IgD-negative memory B cell (primary cell): Measurements from ENCODE around the gene L1CAM. TPM values are rescaled to one million over a fixed set of nuclear protein-coding genes. Genes with fewer than 3 reads are reported as not detected.

Experiments used
- H3K27ac Mint-ChIP-seq, 3 donors: one replicate each; pipeline ENCODE4 v1.8.0; 2020 to 2022; ENCODE audit warnings: mild to moderate bottlenecking in 3 of 3, mixed read lengths in 3 of 3, moderate library complexity in 1 of 3
- H3K27me3 Mint-ChIP-seq: one replicate; pipeline ENCODE4 v1.8.0; 2021; ENCODE audit warnings: mixed read lengths
- H3K36me3 Mint-ChIP-seq: one replicate; pipeline ENCODE4 v1.8.0; 2020; ENCODE audit warnings: mild to moderate bottlenecking, mixed read lengths
- H3K4me1 Mint-ChIP-seq, 3 donors: one replicate each; pipeline ENCODE4 v1.8.0; 2020 to 2022; ENCODE audit warnings: mixed read lengths in 3 of 3, mild to moderate bottlenecking in 1 of 3
- H3K4me3 Mint-ChIP-seq, 4 donors: one replicate each; pipeline ENCODE4 v1.8.0; 2020 to 2022; ENCODE audit warnings: mild to moderate bottlenecking in 4 of 4, mixed read lengths in 4 of 4, moderate library complexity in 3 of 4
- H3K9me3 Mint-ChIP-seq, 3 donors: one replicate each; pipeline ENCODE4 v1.8.0; 2020 to 2021; ENCODE audit warnings: mixed read lengths in 3 of 3, mild to moderate bottlenecking in 1 of 3
- polyA plus RNA-seq: library from polyadenylated mRNA; unstranded; fragments of 300-500 nt; fragmentation: Illumina TruSeq; gene quantifications from one replicate; pipeline ENCODE4 v1.2.3, GENCODE V29; 2021

Gene L1CAM
- polyA plus RNA-seq, 1 donor from 2014 or later, result 1.8 TPM

DNA sequence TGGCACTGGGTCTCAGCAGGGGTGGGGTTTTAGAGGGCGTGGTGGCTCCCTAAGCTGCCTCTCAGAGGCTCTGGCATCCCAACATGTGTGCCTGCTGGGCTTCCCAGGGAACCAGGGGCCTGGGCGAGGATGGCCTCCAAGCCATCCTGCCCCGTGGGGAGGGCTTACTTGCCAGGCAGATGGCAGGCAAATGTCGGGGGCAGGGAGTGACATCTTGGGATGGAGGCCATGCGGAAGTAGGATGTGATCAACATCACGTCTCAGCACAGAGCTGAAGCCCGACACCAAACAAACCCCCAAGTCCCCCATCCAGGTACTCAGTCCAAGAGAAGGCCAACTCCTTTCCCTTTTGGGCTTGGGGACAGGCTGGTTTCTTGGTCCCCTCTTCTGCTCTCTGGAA is 4.7 kb downstream of the L1CAM start:
- peaks cover 33% of the 10 kb centered on the region for H3K27me3 Mint-ChIP-seq
- peaks cover 2% of the 10 kb centered on the region for H3K36me3 Mint-ChIP-seq
- H3K4me1 Mint-ChIP-seq, result peaks cover 3 to 14% (median 10%) of the 10 kb centered on the region in 3 donors
- peaks cover 0 to under 1% (median 0%) of the 10 kb centered on the region in 3 donors for H3K9me3 Mint-ChIP-seq
- no peak overlapping the region for H3K4me3 Mint-ChIP-seq
- no peak overlapping the region for H3K27ac Mint-ChIP-seq

DNA sequence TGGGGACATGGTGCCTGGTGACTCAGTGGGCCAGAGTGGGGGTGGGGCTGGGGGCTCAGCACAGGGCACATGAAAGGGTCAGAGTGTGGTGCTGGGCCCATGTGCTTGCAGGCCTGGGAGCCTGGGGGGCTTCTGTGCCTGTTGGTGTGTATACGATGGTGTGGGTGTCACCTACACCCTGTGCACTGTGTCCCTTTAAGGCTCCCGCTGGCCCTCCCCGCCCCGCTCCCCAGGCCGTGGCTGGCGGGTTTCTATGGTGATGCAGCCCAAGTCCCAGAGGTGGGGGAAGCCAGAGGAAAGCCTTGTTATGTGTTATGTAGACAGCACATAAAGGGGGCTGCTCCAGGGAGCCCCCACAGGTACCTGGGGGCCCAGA is 5.5 kb downstream of the L1CAM start:
- peaks cover 3 to 14% (median 10%) of the 10 kb centered on the region in 3 donors for H3K4me1 Mint-ChIP-seq
- peaks cover 33% of the 10 kb centered on the region for H3K27me3 Mint-ChIP-seq
- no peak overlapping the region for H3K27ac Mint-ChIP-seq
- peaks cover 0 to 3% (median 0%) of the 10 kb centered on the region in 3 donors for H3K9me3 Mint-ChIP-seq
- H3K36me3 Mint-ChIP-seq, result peaks cover 2% of the 10 kb centered on the region
- no peak overlapping the region for H3K4me3 Mint-ChIP-seq

DNA sequence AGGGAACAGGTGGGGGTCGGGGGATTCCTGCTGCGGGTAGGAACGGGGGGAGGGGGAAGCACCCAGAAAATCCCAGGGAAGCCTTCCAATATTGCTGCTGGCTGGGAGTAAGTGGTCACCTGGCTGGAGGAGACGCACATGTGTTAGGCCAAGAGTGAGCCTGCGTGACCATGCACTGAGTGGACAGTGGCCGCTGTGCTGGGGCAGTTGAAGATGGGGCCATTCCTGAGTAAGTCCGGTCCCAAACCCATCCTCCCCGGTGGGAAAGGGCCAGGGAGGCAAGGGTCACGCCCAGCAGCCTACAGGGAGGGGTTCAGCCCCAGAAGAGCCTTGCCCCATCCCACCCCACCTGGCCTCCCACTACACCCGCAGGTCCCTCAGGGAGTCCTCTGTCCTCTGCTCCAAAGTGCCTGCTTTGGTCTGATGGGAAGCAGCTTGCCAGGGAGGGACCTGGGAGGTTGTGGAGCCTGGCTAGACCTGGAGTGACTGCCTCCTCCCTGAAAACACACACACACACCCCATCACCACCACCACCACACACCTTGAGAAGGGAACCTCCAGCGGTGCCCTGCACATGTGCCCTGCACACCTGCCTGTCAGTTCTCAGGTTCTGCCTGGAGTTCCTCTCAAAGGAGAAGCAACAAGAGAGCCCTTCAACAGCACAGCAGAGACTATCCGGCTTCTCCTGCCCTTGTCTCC is 6.1 kb downstream of the L1CAM start:
- no peak overlapping the region for H3K27ac Mint-ChIP-seq
- peaks cover 0 to 3% (median 0%) of the 10 kb centered on the region in 3 donors for H3K9me3 Mint-ChIP-seq
- peaks cover 33% of the 10 kb centered on the region for H3K27me3 Mint-ChIP-seq
- H3K36me3 Mint-ChIP-seq, result peaks cover 2% of the 10 kb centered on the region
- no peak overlapping the region for H3K4me3 Mint-ChIP-seq
- H3K4me1 Mint-ChIP-seq, result peaks cover 3 to 14% (median 10%) of the 10 kb centered on the region in 3 donors

DNA sequence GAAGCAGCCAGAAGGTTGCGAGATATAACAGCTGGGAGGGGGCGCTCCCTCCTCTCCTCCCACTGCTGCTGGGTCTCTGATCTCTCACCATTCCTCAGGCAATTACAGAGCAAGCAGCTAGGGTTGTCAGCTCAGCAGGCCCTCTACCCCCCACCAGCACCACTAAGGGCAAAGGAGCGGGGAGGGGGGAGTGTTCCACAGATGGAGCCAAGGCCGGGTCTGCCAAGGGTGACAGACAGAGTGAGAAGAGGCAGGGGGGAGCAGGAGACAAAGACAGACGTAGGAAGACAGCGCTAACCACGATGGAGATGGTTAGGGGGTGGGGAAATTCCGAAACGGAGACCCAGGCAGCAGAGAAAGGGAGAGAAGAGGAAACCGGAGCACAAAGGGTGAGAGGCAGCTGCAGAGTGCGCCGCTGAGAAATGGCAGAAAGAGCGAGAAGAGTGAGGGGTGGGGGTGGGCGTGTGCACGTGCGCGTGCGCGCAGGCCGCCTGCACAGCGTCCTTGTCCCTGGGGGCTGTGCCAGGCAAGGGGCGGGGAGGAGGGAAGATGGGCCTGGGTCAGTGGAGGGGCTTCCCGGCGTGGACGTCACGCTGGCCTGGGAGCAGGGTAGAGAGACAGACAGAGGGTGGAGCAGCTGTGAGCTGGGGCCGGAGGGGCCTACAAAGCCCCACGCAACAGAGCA is 6.9 kb downstream of the L1CAM start:
- no peak overlapping the region for H3K27ac Mint-ChIP-seq
- H3K4me3 Mint-ChIP-seq, result no peak overlapping the region
- peaks cover 31% of the 10 kb centered on the region for H3K27me3 Mint-ChIP-seq
- peaks cover 0 to 3% (median 0%) of the 10 kb centered on the region in 3 donors for H3K9me3 Mint-ChIP-seq
- peaks cover 4% of the 10 kb centered on the region for H3K36me3 Mint-ChIP-seq
- peaks cover 3 to 12% (median 10%) of the 10 kb centered on the region in 3 donors for H3K4me1 Mint-ChIP-seq

DNA sequence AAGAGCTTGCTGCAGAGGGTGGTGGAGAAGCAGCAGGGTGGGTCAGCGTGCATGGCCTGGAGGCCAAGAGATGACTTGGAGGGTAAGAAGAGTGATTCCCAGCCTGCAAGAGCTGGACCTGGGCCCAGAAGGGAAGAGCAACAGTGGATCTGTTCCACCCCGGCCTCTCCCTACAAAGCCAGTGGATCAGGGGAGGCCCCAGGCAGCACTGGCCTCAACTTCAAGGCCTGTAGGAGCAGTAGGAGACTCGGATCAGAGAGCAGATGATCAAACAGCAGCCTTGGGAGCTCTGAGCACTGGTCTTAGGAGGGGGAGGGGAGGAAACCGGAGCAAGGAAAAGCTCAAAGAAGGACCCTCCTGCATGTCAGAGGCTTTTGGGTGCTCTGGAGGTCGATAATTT is 7.6 kb downstream of the L1CAM start:
- Mint-ChIP-seq H3K27ac (peak overlapping the region in 1 of 3 donors; percentile 47), H3K4me1 (peaks cover 3 to 12% (median 10%) of the 10 kb centered on the region in 3 donors), H3K27me3 (peaks cover 31% of the 10 kb centered on the region), H3K9me3 (peaks cover 0 to 3% (median 0%) of the 10 kb centered on the region in 3 donors), H3K36me3 (peaks cover 4% of the 10 kb centered on the region), H3K4me3 (peak overlapping the region in 1 of 4 donors; percentile 84)

DNA sequence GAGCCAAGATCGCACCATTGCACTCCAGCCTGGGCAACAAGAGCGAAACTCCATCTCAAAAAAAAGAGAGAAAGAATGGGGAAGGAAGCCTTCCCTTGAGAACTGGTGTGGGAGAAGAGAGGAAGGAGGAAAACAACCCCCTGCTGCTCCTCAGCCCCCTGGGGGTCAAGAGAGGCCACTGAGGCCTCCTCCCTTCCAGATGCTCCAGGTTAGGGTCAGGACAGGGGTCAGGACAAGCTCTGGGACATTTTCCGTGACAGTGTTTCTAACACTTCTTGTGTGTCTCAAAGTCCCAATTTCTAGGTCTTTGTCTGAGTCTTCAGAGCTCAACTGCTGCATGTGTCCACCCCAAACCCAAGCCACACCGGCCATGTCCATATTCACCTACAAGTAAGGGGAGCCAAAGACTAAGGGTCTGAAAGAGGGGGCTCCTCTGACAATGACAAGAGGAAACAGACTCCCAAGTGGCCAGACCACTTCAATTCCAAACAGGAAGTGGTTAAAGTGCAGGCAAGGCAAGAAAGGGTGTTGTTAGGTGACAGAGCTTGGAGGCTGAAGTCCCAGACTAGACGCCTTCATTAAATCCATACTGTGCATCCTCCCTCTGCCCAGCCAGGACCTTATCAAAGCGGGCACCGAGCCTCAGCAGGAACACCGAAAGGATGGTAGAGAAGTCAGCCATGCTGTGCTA is 8.3 kb downstream of the L1CAM start:
- Mint-ChIP-seq H3K4me1 (peaks cover 3 to 12% (median 10%) of the 10 kb centered on the region in 3 donors), H3K36me3 (peaks cover 4% of the 10 kb centered on the region), H3K27ac (peak overlapping the region in 1 of 3 donors; percentile 47), H3K9me3 (peaks cover 0 to 3% (median 0%) of the 10 kb centered on the region in 3 donors), H3K4me3 (peak overlapping the region in 1 of 4 donors; percentile 84), H3K27me3 (peaks cover 32% of the 10 kb centered on the region)

DNA sequence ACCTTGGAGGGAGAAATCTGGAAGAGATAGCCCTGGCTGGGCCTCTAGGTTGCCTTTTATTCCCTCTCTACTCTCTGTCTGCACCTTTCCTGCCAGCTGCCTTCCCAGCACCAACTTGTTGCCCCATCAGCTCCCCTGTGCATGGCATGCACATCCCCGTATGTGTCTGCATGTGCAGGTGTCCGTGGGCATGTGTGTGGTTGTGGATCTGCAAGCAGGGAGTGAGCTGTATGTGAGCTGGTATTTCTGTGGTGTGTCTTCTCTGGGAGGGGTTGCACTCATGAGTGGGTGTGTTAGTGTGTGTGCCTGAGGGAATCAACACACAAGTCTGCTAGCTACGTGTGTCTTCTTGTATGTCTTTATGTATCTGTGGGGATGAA is 9.9 kb downstream of the L1CAM start:
- H3K36me3 Mint-ChIP-seq, result peaks cover 5% of the 10 kb centered on the region
- peak overlapping the region in 1 of 4 donors; percentile 42 for H3K4me3 Mint-ChIP-seq

DNA sequence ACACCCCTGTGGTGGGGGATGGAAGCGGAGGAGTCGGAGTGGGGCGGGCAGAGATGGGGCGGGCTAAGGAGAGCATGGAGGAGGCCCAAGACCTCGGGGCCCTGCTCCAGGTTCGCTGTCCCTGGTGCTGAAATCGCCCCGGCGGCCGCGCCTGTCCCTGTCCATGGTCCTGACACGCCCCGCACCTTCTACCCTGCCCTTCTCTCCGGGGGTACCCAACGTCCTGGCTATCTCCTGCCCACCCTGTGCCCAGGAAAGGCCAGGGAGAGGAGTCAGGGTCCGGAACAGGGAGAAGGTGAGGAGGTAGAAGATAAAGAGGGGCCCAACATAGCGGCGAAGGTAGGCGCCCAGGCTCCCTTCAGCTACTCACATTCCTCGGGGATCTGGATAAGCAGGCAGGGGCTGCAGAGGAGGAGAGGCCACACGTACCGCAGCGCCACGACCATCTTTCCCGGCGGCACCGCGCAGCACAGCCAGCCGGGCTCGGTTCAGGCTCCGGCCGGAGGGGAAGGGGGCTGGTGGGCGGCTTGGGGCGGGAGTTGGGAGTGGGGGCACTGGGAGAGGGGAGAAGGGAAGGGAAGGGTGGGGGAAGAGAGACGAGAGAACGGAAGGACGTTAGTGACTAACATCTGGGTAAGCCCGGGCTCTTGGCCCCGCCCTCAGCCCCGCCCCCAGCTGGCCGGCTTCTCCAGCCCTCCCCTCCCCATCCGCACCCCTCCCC is 10.4 kb downstream of the L1CAM start:
- Mint-ChIP-seq H3K4me3 (peak overlapping the region in 1 of 4 donors; percentile 39), H3K4me1 (peaks cover 3 to 11% (median 9%) of the 10 kb centered on the region in 3 donors)

More for the DNA sequence above, 9.9 kb downstream of the L1CAM start:
- Mint-ChIP-seq H3K27ac (peak overlapping the region in 1 of 3 donors; percentile 26), H3K27me3 (peaks cover 30% of the 10 kb centered on the region), H3K9me3 (peaks cover 0 to 3% (median 0%) of the 10 kb centered on the region in 3 donors), H3K4me1 (peaks cover 3 to 11% (median 9%) of the 10 kb centered on the region in 3 donors)

DNA sequence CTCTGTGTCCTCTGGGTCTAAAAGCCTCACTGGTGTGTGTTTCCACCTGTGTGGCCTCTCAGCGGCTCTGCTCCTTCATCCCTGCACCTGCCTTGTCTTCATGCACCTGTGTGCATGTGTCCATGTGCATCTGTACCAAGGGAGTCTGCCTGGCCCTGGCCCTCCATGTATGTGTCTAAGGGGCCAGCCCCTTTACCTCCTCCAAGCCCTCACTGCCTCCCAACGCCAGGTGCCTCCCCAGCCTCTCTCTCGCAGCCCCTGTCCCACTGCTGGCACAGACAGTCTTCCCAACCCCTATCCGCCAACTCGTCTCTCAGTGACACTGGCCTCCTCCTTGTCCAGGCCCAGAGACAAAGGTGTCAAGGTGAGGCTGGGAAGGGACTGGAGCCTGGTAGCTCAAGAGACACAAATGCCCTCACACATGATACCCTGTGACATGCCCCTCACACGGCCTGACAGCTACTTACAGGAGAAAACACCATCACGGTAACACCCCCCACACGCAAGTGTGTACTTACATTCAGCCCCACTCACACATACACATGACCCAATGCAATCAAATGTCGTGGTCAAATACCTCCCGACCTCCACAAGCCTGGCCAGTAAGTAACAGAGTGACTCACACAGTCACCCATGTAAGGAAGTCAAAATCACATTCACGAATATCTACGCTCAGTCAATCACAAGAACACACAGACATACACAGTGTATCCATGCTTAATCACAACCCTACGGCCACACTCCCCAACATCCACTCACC is 11.4 kb downstream of the L1CAM start:
- peaks cover 28% of the 10 kb centered on the region for H3K27me3 Mint-ChIP-seq
- H3K4me1 Mint-ChIP-seq, result peaks cover 3 to 11% (median 9%) of the 10 kb centered on the region in 3 donors
- H3K9me3 Mint-ChIP-seq, result peaks cover 0 to 3% (median 0%) of the 10 kb centered on the region in 3 donors
- H3K36me3 Mint-ChIP-seq, result peaks cover 3% of the 10 kb centered on the region
- H3K4me3 Mint-ChIP-seq, result no peak overlapping the region
- peak overlapping the region in 1 of 3 donors; percentile 5 for H3K27ac Mint-ChIP-seq

More for the DNA sequence above, 10.4 kb downstream of the L1CAM start:
- peak overlapping the region in 1 of 3 donors; percentile 5 for H3K27ac Mint-ChIP-seq
- peaks cover 3% of the 10 kb centered on the region for H3K36me3 Mint-ChIP-seq
- peaks cover 0 to 3% (median 0%) of the 10 kb centered on the region in 3 donors for H3K9me3 Mint-ChIP-seq
- H3K27me3 Mint-ChIP-seq, result peaks cover 30% of the 10 kb centered on the region

DNA sequence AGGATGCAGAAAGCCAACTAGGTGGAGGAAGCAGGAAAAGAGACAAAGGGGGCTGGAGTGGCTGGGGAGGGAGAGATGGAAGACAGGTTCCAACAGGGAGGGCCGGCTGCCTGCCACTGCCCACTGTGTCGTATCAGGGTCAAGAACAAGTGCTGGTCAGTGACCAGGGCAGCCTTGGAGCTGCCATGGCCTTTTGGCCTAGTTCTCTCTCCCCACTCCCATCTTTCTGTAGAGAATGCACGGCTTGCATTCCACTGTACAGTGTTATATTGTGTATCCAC is 11.9 kb downstream of the L1CAM start:
- peaks cover 3% of the 10 kb centered on the region for H3K36me3 Mint-ChIP-seq
- H3K4me3 Mint-ChIP-seq, result no peak overlapping the region
- peaks cover 3 to 9% (median 8%) of the 10 kb centered on the region in 3 donors for H3K4me1 Mint-ChIP-seq
- peaks cover 23% of the 10 kb centered on the region for H3K27me3 Mint-ChIP-seq
- H3K27ac Mint-ChIP-seq, result no peak overlapping the region
- peaks cover 0 to 3% (median 0%) of the 10 kb centered on the region in 3 donors for H3K9me3 Mint-ChIP-seq

DNA sequence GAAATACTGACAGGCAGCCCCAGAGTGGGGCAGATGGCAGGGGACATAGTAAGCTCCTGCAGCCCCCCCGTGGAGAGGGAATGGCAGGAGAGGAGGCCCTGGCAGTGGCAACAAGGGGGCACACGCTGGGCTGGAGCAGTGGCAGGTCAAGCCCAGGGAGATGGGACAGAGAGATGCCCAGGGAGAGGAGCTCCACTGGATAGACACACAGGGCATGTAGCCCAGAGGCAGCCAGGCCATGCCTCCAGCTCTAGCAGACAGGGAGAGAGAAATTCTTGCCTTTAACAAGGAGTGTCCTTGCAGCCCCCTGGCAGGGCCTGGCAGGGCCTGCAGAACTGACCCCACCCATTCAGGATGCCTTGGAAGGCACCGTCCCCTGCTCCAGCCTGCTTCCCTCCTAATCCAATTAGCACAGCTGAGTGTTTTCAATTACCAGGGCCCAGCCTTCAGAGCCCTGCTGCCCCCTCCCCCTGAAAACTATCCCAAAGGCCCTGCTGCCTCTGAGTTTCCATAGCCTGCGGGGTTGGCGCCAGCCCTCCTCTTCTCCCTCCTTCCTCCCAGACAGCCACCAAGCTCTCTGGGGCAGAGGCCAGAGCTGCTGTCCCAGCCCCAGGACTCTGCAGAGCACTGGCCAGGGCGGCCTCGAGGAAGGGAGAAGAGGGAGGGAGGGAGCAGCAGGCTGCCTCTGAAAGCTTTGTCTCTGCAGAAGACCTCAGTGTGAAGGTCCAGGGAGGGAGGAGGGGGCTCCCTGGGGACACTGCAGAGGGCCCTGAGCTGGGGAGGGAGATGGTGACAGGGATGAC is 12.5 kb downstream of the L1CAM start:
- Mint-ChIP-seq H3K36me3 (peaks cover 3% of the 10 kb centered on the region), H3K27ac (no peak overlapping the region), H3K4me3 (no peak overlapping the region), H3K4me1 (peaks cover 3 to 9% (median 7%) of the 10 kb centered on the region in 3 donors), H3K27me3 (peaks cover 19% of the 10 kb centered on the region), H3K9me3 (peaks cover 0 to 3% (median 0%) of the 10 kb centered on the region in 3 donors)

DNA sequence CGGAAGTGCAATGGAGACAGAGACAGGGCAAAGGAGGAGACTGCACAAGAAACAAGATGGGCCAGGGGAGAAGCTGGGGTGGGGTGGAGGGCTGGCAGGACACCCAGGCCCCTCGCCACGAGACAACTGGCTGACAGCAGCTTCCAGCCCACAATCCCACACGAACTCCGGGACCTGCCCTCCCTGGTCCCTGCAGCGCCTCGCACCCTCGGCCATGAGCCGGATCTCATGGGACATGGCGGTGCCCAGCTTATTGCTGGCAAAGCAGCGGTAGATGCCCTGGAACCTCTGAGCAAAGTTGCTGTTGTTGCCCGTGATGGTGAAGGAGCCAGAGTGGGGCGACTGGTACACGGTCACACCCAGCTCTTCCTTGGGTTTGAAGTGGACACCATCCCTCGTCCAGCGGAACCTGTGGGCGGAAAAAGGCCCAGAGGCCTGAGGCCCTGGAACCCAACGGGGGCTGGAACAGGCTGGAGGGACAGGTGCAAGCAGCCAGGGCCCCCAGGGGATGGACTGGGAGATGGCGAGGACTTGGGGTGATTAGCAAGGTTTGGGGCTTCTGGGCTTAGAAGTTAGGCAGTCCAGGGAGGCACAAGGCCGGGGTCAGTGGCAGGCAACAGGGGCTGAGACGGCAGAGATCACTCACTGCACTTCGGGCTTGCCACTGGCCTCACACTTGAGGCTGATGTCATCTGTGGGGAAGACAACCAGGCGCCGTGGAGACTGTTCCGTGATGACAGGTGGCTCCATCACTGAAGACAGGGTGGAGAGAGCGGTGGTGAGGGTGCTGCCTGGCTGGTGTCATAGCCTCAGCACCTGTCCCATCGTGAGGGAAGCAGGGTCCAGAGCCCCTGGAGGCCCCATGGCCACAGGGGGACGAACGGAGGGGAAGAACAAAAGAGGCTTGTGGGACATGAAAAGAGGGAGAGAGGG is 13.8 kb downstream of the L1CAM start:
- H3K27ac Mint-ChIP-seq, result peak overlapping the region in 1 of 3 donors; percentile 39
- peaks cover 0 to 3% (median 0%) of the 10 kb centered on the region in 3 donors for H3K9me3 Mint-ChIP-seq
- H3K4me1 Mint-ChIP-seq, result no peaks in the 10 kb centered on the region
- no peak overlapping the region for H3K4me3 Mint-ChIP-seq
- peaks cover 3% of the 10 kb centered on the region for H3K36me3 Mint-ChIP-seq
- H3K27me3 Mint-ChIP-seq, result peaks cover 10% of the 10 kb centered on the region
